ENCODE measurements around the gene TMC4. TPM values are rescaled to one million over a fixed set of nuclear protein-coding genes. Genes with fewer than 3 reads are reported as not detected.

The TMC4 gene
- total and polyA plus RNA-seq, 2 donors from 2014 or later: 64.6 to 98.9 TPM

GRCh38 chr19:54190503-54191010, 17.6 kb upstream of the TMC4 start:
- peaks cover 0 to 15% (median 13%) of the 10 kb centered on the region in 3 donors for H3K4me1 ChIP-seq (ENCODE audit: control insufficient read depth in 2 of 3, insufficient read depth in 2 of 3, low read depth in 1 of 3, low read length in 3 of 3)
- TF ChIP-seq CTCF (IDR thresholded peaks at IDR 0.05; ENCODE audit: borderline replicate concordance, extremely low read depth, insufficient read depth): no peak
- DNase-seq (peak; percentile 100), FAIRE-seq (peak; percentile 97)
- no peaks in the 10 kb centered on the region for H3K27me3 ChIP-seq (ENCODE audit: control insufficient read depth, insufficient read depth, low read length)
- peaks cover 2 to 8% (median 4%) of the 10 kb centered on the region in 3 donors for H3K36me3 ChIP-seq (ENCODE audit: control insufficient read depth in 2 of 3, insufficient read depth in 3 of 3, low read length in 3 of 3)
- peak overlapping the region; percentile 70 to 78 (median 77) for H3K9ac ChIP-seq (ENCODE audit: low read length in 3 of 3)
- H3K9me3 ChIP-seq (ENCODE audit: control insufficient read depth in 2 of 3, insufficient read depth in 1 of 3, low read length in 3 of 3): no peaks in the 10 kb centered on the region
- peak overlapping the region; percentile 79 to 85 (median 84) for H3K4me3 ChIP-seq (ENCODE audit: low read length in 3 of 3)
- intact Hi-C loops (cut with DNase I): no loop called here
- peak overlapping the region; percentile 100 for H3K27ac ChIP-seq (ENCODE audit: low read depth in 2 of 2, low read length in 2 of 2)

- H3K27me3 ChIP-seq (ENCODE audit: control insufficient read depth, insufficient read depth, low read length): no peaks in the 10 kb centered on the region
- peaks cover 2 to 8% (median 4%) of the 10 kb centered on the region in 3 donors for H3K36me3 ChIP-seq (ENCODE audit: control insufficient read depth in 2 of 3, insufficient read depth in 3 of 3, low read length in 3 of 3)
- H3K27ac ChIP-seq (ENCODE audit: low read depth in 2 of 2, low read length in 2 of 2): peak overlapping the region; percentile 100
- H3K4me1 ChIP-seq (ENCODE audit: control insufficient read depth in 2 of 3, insufficient read depth in 2 of 3, low read depth in 1 of 3, low read length in 3 of 3): peaks cover 0 to 15% (median 13%) of the 10 kb centered on the region in 3 donors
- FAIRE-seq (peak; percentile 99), DNase-seq (peak; percentile 100)
- peak overlapping the region; percentile 79 to 85 (median 84) for H3K4me3 ChIP-seq (ENCODE audit: low read length in 3 of 3)
- no peaks in the 10 kb centered on the region for H3K9me3 ChIP-seq (ENCODE audit: control insufficient read depth in 2 of 3, insufficient read depth in 1 of 3, low read length in 3 of 3)
- peak overlapping the region; percentile 70 to 84 (median 71) for H3K9ac ChIP-seq (ENCODE audit: low read length in 3 of 3)
- TF ChIP-seq CTCF (IDR thresholded peaks at IDR 0.05; ENCODE audit: borderline replicate concordance, extremely low read depth, insufficient read depth): no peak
- intact Hi-C loops (cut with DNase I): no loop called here
These were observed 17.0 kb upstream of the TMC4 start for GRCh38 chr19:54189735-54190502.

GRCh38 chr19:54189145-54189734, 16.3 kb upstream of the TMC4 start, which contains the start of gene MBOAT7:
Gene MBOAT7 (minus strand): TSS chr19:54189580. CDS start chr19:54188508, 1,072 bp downstream.
- H3K36me3 ChIP-seq (ENCODE audit: control insufficient read depth in 2 of 3, insufficient read depth in 3 of 3, low read length in 3 of 3): peaks cover 2 to 8% (median 4%) of the 10 kb centered on the region in 3 donors
- no peaks in the 10 kb centered on the region for H3K27me3 ChIP-seq (ENCODE audit: control insufficient read depth, insufficient read depth, low read length)
- DNase-seq (no peak), FAIRE-seq (no peak)
- TF ChIP-seq CTCF (IDR thresholded peaks at IDR 0.05; ENCODE audit: borderline replicate concordance, extremely low read depth, insufficient read depth): peak; percentile 41
- H3K27ac ChIP-seq (ENCODE audit: low read depth in 2 of 2, low read length in 2 of 2): peak within 1 kb of the TSS; percentile 100
- peak within 1 kb of the TSS; percentile 79 to 85 (median 84) for H3K4me3 ChIP-seq (ENCODE audit: low read length in 3 of 3)
- H3K9ac ChIP-seq (ENCODE audit: low read length in 3 of 3): peak within 1 kb of the TSS; percentile 70 to 84 (median 72)
- peaks cover 0 to 15% (median 13%) of the 10 kb centered on the region in 3 donors for H3K4me1 ChIP-seq (ENCODE audit: control insufficient read depth in 2 of 3, insufficient read depth in 2 of 3, low read depth in 1 of 3, low read length in 3 of 3)
- H3K9me3 ChIP-seq (ENCODE audit: control insufficient read depth in 2 of 3, insufficient read depth in 1 of 3, low read length in 3 of 3): no peaks in the 10 kb centered on the region
- intact Hi-C loops (cut with DNase I): no loop called here
